ENCODE measurements around the gene MIEF1.

GRCh38 chr22:39481054-39481453 lies 21.0 kb upstream of the MIEF1 start:
- no peak for TF ChIP-seq POLR2A (IDR thresholded peaks at IDR 0.05; ENCODE audit: low read depth, low read length)
- no peak for TF ChIP-seq TAF1 (IDR thresholded peaks at IDR 0.05; ENCODE audit: borderline replicate concordance, low read depth, low read length)

All from GM12892 (cell line).